AML-193 (cell line): ENCODE measurements around the gene SLC6A12.
"Not testable (repeated sequence)": the region's sequence is repeated elsewhere in the genome, so short reads cannot be mapped to it uniquely, and the experiment has no call there.

Source experiments
- DNase-seq, 2 experiments: peaks; one replicate each; lab custom pipeline; 2025; lab: John Stamatoyannopoulos, UW

Gene SLC6A12

DNA sequence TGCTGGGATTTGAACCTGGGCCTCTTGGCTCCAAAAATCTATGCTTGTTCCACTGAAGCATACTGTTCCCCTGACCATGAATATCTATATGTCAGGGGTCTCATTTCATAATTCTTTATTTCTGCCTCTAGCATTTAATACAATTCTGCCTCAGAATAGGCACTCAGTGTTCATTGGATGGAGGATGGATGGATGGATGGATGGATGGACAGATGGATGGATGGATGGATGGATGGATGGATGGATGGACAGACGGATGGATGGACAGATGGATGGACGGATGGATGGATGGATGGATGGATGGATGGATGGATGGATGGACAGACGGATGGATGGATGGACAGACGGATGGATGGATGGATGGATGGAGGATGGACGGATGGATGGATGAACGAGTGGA is 3.1 kb upstream of the SLC6A12 start:
- not testable (repeated sequence) for DNase-seq

DNA sequence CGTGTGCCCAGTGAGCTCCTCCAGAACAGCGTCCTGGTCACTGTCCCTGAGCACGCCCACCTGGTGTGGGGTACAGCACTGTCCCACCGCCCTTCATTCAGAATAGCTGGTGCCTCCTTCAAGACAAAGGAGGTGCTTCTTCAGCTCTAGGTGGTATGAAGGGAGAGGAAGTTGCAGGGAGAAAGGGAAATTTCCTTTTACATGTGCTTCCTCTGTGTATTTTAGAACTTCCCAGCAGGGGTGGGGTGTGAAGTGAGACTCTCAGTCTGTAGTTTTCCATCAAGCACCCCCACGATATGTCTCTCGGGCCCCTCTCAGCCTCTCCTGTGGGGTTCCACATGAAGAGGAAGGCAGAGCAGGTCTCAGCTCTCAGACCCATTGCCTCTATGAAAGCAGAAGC is 1.2 kb upstream of the SLC6A12 start:
- no peak for DNase-seq

DNA sequence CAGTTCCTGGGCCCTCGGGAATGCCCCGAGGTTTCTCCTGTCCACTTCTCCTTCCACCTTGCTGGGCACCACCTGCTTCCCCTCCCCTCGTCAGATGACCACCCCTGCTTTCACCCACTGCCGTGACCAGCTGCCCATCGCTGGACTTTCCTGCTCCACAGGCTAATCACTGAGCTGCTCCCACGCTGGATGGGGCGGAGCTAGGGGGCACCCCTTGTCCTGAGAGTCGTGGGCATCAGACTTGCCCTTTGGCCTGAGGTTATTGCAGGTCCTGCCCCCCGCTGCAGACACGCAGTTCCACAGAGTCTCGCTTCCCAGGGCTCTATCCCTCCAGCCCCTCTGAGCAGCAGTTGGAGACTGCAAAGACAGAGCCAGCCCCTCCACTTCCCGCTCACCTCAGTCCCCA is 427 bp downstream of the SLC6A12 start:
- no peak for DNase-seq

- no peak for DNase-seq
Observed at GRCh38 chr12:212715-213526, 1.0 kb downstream of the SLC6A12 start.

DNA sequence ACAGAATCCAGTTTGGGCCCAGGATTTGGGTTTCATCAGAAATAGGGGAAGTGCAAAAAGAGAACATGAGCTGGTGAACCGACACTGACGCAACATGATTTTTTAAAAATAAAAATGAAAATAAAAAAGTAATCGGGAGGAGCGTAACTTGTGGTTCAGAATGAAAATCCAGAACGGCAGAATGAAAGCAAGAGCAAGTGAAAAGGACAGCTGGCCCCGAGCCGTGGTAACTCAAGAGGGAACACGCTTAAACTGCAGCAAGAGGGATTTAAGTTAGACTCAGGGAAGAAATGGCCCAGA is 1.6 kb downstream of the SLC6A12 start:
- DNase-seq, result peak; percentile 10 to 28

GRCh38 chr12:211639-212414 is 2.1 kb downstream of the SLC6A12 start:
- DNase-seq, result no peak

DNA sequence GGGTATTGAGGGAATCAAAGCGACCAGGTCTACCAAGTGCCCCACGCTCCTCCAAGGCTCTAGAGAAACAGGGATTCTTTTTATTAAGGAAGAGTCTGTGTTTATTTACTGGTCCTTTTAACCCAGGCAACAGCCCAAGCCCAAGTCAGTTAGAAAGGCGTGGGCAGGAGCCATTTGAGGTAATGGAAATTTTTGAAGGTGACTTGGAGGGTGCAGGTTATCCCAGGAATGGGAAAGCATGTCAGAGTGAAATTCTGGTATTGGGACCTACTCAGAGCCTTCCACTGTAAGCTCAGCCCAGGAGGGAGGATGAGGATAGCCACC is 2.9 kb downstream of the SLC6A12 start:
- DNase-seq, result no peak

GRCh38 chr12:210277-211141 is 3.4 kb downstream of the SLC6A12 start:
- DNase-seq, result no peak

DNA sequence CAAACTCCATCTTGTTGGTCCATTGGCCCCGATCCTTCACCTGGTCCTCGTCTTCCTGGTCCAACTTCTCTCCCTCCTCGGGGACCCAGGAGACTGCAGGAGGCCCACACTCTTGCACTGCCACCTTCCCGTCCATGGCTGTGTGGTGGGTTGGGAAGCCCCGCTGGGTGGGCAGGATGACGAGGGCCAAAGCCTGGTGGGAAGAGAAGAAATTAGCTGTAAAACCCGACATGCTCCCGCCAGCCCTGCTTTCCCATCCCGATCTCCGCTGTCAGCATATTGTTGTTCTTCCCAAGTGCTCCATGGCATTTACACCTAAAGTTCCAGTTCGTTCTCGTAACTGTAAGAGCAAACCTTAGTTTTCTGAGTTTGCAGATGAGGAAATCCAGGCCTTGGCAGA is 4.1 kb downstream of the SLC6A12 start:
- no peak for DNase-seq

GRCh38 chr12:209246-209645 is 4.7 kb downstream of the SLC6A12 start:
- DNase-seq, result no peak

- DNase-seq, result no peak
Observed at GRCh38 chr12:208813-209212, 5.1 kb downstream of the SLC6A12 start.

DNA sequence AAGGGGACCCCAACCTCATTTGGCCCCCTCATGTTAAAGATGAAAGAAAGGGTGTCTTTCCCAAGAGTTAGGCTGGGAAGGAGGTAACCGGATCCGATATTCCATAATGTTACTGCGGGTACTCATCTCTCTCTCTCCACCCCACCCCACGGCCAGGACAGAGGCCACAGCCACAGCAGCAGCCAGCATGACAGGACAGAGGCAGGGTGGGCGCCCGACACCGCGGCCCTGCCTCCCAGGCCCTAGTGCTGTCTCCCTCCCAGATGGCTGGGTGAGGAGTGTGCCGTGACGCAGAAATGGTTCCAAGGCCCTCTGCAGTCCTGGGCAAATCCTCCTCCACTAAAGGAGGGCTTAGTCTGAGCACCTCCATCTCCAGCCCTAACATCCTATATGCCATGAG is 6.2 kb downstream of the SLC6A12 start:
- no peak for DNase-seq

DNA sequence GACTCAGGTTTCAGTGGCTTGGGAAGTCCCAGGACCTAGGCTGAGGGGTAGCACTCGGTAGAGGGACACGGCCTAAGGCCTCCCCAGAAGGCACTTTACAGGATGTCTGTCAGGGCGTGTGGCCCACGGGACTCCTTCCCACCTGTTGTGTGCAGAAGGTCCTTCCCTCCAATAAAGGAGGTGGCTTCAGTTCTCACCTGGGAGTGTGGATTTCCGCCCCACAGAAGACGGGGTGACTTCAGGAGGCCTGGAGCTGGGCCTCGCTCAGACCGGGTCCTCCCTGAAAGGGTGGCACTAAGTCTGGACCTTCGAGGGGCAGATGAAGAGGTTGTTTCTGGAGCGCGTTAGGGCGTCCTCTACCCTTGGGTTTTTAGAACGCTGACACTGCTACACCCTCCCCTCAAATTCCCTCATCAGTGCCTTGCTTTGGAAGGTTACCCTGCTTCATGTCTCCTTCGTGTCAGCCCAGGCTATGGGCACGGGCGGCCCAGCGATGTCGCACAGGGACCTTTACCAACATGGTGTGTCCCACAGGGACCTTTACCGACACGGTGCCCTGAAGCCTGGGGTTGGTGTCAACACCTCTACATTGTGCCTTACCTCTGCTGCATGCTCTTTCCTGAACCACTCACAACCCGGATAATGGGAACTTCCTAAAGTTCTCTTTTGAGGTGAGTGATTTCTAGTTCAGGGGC is 7.1 kb downstream of the SLC6A12 start:
- no peak for DNase-seq

DNA sequence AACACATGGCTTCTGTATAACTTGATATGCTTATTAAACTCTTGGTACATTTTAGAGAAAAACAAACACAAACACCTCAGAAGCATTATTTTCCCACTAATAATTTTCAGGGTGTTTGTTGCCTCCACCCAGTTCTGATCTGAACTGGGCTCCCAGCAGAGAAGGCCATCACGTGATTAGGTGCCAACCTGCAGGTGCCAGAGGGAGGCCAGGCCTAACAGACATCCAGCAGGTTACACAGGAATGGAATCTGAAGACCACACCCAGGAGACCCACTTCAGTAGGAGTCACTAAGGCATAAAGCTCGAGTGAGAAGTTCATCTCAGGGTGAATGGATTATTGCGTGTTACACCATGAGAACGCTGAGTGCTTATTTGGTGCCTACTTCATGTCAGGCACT is 8.9 kb downstream of the SLC6A12 start:
- no peak for DNase-seq

DNA sequence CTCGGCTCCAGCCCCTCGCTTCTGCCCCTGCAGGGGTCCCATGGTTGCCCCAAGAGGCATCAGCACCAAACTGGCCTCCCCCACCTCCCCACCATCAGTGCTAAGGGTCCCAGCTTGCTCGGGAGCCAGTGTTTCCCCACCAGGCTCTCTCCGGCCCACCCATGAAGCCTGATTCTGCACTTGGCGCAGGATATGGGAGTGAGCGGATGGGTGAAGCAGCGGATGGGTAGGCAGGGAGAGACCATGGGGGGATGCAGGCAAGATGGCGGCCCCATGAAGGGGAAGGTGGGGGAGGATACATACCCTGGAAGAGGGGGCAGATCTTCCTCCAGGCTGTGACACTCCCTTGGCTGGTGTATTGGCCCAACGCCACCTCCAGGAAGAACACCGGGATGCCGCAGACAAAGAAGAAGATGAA is 9.7 kb downstream of the SLC6A12 start:
- no peak for DNase-seq

DNA sequence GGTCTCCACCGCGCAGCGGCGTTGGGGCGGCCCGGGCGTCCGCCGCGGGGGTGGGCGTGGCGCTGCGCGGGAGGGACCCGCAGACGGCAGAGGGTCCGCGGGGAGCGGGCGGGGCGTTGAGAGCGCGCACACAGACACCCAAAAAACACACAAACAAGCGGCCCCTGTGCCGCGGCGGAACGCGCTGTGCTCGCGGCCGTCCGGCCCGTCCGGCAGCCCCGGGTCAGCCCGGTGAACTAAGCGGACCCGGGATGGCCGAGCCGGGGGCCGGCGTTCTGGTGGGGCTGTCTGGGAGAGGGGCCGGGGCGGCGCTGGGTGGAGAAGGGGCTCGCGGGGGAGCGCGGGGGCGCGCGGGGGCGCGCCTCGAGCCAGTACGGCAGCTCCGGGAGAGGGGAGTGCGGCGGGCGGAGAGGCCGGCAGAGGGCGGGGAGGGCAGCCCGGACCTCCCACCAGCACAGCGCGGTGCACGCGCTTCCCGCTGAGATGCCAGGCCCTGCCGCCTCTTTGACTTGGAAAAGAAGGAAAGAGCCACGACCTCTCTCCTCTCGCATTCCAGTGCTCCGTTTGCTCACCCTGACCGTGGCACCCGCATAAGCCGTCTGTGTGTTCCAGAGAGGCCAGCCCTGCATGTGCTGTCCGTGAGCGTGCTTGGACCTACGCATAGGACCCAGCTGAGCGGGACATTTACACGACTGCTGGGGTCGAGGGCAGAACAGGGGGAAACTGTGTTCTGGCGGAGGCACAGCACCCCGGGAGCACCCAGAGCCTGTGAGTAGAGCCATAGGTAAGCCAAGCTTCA is 10.3 kb downstream of the SLC6A12 start:
- no peak for DNase-seq

DNA sequence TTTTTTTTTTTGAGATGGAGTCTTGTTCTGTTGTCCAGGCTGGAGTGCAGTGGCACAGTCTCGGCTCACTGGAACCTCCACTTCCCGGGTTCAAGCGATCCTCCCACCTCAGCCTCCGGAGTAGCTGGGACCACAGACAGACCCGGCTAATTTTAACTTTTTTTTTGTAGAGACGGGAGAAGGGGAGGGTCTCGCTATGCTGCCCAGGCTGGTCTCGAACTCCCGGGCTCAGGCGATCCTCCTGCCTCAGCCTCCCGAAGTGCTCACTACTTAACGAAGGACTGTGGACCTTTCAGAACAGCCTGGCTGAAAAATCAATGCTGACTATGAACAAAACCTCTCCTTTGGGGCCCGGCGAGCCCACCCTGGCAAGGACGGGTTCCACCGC is 10.9 kb downstream of the SLC6A12 start:
- no peak for DNase-seq

DNA sequence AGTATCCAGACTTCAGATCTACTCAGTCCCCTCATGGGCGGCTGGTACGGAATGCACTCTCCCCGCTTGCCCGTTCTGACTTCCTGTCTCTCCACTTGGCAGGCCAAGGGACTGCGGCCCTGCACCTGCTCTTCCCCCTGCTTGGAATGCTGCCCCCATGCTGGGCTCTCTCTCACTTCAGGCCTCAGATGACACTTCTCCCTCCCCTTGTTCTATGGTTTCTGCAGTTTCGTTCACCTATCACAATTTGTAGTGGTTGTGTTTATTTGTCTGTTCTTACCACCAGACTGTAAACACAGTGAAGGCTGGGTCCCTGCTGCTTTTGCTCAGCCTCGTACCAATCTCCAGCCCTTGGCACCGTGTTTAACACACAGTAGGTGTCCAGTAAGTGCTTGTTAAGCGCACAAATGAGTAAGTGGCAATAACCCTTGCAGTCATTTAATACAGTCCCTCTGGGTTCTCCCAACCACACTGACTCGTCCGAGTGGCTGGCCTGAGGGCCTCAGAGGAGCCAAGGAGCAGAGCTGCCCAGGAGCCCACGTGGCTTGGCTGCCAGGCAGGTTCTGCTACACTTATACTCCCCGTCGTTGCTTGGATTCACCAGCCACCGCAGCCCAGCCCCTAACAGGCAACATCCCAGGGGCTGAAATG is 11.8 kb downstream of the SLC6A12 start:
- DNase-seq, result no peak

- no peak for DNase-seq
Observed at GRCh38 chr12:201361-201760, 12.6 kb downstream of the SLC6A12 start.

GRCh38 chr12:198705-199104 is 15.3 kb downstream of the SLC6A12 start:
- no peak for DNase-seq
